ENCODE data around the gene FHIT. TPM values are rescaled to one million over a fixed set of nuclear protein-coding genes. Genes with fewer than 3 reads are reported as not detected.

The FHIT gene
- total RNA-seq, 4 donors from 2014 or later: 1.6 to 12.9 (median 7.8) TPM

DNA sequence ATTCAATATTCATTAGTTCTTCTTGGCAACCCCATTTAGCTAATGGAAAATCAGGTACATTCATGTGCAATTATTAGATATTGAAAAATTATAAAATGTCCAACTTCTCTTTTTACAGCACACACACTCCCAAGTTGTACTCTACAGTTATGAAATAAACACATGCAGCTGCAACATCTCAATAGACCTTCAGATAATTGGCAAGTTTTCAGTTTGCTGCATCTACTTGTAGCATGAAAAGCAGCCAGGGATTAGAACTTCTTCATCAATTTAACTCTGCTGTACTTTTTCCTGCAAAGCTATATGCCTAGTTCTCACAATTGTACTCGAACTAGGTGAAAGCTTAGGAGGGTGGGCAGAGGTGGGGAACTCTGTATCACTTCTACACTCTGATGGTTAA lies 46.6 kb upstream of the FHIT start:
- Histone ChIP-seq H3K4me1 (no peaks in the 10 kb centered on the region), H3K9me3 (no peaks in the 10 kb centered on the region), H3K4me3 (no peak overlapping the region), H3K27me3 (no peaks in the 10 kb centered on the region), H3K36me3 (no peaks in the 10 kb centered on the region), H3K27ac (no peak overlapping the region)
- TF ChIP-seq POLR2A (IDR thresholded peaks at IDR 0.05): no peak
- 60 to 74% methylated on average over 1 of the region's 1 CpG for WGBS, 2 donors
- DNase-seq (ENCODE audit: low spot score in 2 of 2): no peak

- Histone ChIP-seq H3K4me1 (peaks cover 0 to 4% (median 0%) of the 10 kb centered on the region in 4 donors), H3K27me3 (no peaks in the 10 kb centered on the region), H3K4me3 (no peak overlapping the region), H3K9me3 (no peaks in the 10 kb centered on the region), H3K36me3 (no peaks in the 10 kb centered on the region), H3K27ac (no peak overlapping the region)
- 52 to 53% methylated on average over 5 of the region's 5 CpGs for WGBS, 2 donors
- TF ChIP-seq, protein P1, sequence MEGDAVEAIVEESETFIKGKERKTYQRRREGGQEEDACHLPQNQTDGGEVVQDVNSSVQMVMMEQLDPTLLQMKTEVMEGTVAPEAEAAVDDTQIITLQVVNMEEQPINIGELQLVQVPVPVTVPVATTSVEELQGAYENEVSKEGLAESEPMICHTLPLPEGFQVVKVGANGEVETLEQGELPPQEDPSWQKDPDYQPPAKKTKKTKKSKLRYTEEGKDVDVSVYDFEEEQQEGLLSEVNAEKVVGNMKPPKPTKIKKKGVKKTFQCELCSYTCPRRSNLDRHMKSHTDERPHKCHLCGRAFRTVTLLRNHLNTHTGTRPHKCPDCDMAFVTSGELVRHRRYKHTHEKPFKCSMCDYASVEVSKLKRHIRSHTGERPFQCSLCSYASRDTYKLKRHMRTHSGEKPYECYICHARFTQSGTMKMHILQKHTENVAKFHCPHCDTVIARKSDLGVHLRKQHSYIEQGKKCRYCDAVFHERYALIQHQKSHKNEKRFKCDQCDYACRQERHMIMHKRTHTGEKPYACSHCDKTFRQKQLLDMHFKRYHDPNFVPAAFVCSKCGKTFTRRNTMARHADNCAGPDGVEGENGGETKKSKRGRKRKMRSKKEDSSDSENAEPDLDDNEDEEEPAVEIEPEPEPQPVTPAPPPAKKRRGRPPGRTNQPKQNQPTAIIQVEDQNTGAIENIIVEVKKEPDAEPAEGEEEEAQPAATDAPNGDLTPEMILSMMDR (IDR thresholded peaks at IDR 0.05): no peak
- TF ChIP-seq EP300 (IDR thresholded peaks at IDR 0.05): no peak
- TF ChIP-seq POLR2A (IDR thresholded peaks at IDR 0.05): no peak
- DNase-seq (ENCODE audit: low spot score in 2 of 2): no peak
Observed at GRCh38 chr3:61288446-61288845, 37.2 kb upstream of the FHIT start.

DNA sequence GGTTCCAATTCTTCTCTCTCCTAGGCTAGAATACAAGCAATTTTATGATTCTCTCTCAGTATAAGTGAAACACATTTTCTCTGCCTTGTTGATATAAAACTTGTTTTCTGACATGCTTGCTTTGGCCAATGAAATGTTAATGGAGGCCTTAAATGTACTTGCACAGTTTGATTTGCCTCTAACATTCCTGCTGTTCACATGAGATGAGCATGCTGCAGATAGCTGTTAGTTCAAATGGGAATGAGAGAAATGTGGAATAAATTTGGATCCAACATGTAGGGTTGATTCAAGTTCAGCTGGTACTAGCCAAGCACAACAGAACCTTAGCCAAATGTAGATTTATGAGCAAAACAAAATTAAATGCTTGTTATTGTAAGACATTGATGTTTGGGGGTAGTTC lies 32.6 kb upstream of the FHIT start:
- no peaks in the 10 kb centered on the region for H3K27me3 ChIP-seq
- no peak for DNase-seq (ENCODE audit: low spot score in 2 of 2)
- no peak overlapping the region for H3K27ac ChIP-seq
- H3K9me3 ChIP-seq: no peaks in the 10 kb centered on the region
- no peak overlapping the region for H3K4me3 ChIP-seq
- H3K4me1 ChIP-seq: peaks cover 0 to 10% (median 0%) of the 10 kb centered on the region in 4 donors
- TF ChIP-seq, protein P1 (IDR thresholded peaks at IDR 0.05): no peak
- TF ChIP-seq EP300 (IDR thresholded peaks at IDR 0.05): no peak
- TF ChIP-seq POLR2A (IDR thresholded peaks at IDR 0.05): no peak
- no peaks in the 10 kb centered on the region for H3K36me3 ChIP-seq

GRCh38 chr3:61278713-61279112 lies 27.5 kb upstream of the FHIT start:
- H3K36me3 ChIP-seq: no peaks in the 10 kb centered on the region
- 88 to 100% methylated on average over 2 of the region's 2 CpGs for WGBS, 2 donors
- H3K4me3 ChIP-seq: no peak overlapping the region
- no peak for DNase-seq (ENCODE audit: low spot score in 2 of 2)
- no peaks in the 10 kb centered on the region for H3K27me3 ChIP-seq
- no peak overlapping the region for H3K27ac ChIP-seq
- H3K4me1 ChIP-seq: peaks cover 0 to 8% (median 0%) of the 10 kb centered on the region in 4 donors
- TF ChIP-seq EP300 (IDR thresholded peaks at IDR 0.05): no peak
- TF ChIP-seq POLR2A (IDR thresholded peaks at IDR 0.05): no peak
- H3K9me3 ChIP-seq: peaks cover 0 to 4% (median 0%) of the 10 kb centered on the region in 4 donors

DNA sequence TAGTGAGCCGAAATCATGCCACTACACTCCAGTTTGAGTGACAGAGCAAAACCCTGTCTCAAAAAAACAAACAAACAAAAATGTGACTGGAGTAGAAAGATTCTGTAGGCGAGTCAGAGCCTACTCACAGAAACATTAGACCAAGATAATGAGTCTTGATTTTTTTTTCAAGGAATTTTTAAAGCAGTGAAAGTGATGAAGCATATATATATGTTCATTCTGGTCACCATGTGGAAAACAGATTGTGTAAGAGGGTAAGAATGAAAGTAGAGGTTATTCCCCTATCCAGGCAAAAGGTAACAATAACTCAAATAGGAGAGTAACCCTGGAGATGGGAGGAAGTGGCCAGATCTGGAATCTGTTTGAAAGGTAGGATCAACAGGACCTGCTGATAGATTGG lies 26.2 kb upstream of the FHIT start:
- WGBS, 2 donors: 83 to 94% methylated on average over 2 of the region's 2 CpGs
- H3K9me3 ChIP-seq: peaks cover 0 to 4% (median 0%) of the 10 kb centered on the region in 4 donors
- DNase-seq (ENCODE audit: low spot score in 2 of 2): no peak
- H3K4me1 ChIP-seq: no peaks in the 10 kb centered on the region
- no peak overlapping the region for H3K4me3 ChIP-seq
- H3K27me3 ChIP-seq: no peaks in the 10 kb centered on the region
- H3K36me3 ChIP-seq: no peaks in the 10 kb centered on the region
- TF ChIP-seq EP300 (IDR thresholded peaks at IDR 0.05) (no peak), POLR2A (IDR thresholded peaks at IDR 0.05) (no peak)
- TF ChIP-seq, protein P1 (IDR thresholded peaks at IDR 0.05): no peak
- no peak overlapping the region for H3K27ac ChIP-seq

DNA sequence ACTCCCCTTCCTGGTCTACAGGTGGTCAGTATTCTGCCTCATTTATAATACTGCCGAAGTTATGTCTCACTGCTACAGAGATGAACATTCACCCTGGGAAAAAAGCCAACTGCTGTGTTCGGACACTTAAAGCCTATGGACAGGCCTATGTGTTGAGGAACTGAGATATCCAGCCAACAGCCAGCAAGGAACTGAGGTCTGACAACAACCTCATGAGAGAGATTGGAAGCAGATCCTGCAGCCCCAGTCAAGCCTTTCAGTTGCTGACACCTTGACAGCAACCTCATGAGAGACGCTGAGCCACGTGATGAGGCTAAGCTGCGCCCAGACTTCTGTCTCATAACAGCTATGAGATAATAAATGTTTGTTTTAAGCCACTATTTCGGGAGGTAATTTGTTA lies 18.2 kb upstream of the FHIT start:
- TF ChIP-seq POLR2A (IDR thresholded peaks at IDR 0.05) (no peak), EP300 (IDR thresholded peaks at IDR 0.05) (no peak)
- TF ChIP-seq, protein P1 (IDR thresholded peaks at IDR 0.05): no peak
- Histone ChIP-seq H3K4me1 (no peaks in the 10 kb centered on the region), H3K4me3 (no peak overlapping the region), H3K9me3 (peaks cover 0 to 4% (median 0%) of the 10 kb centered on the region in 4 donors), H3K27me3 (no peaks in the 10 kb centered on the region), H3K27ac (no peak overlapping the region), H3K36me3 (no peaks in the 10 kb centered on the region)
- DNase-seq (ENCODE audit: low spot score in 2 of 2): no peak
- WGBS, 2 donors: 62 to 84% methylated on average over 6 of the region's 6 CpGs
